Measurements from ENCODE around the gene GNPTG.

Gene GNPTG

GRCh38 chr16:1349351-1349750 is 2.4 kb upstream of the GNPTG start:
- no peak for DNase-seq

GRCh38 chr16:1349951-1350350 is 1.8 kb upstream of the GNPTG start:
- DNase-seq, result no peak

DNA sequence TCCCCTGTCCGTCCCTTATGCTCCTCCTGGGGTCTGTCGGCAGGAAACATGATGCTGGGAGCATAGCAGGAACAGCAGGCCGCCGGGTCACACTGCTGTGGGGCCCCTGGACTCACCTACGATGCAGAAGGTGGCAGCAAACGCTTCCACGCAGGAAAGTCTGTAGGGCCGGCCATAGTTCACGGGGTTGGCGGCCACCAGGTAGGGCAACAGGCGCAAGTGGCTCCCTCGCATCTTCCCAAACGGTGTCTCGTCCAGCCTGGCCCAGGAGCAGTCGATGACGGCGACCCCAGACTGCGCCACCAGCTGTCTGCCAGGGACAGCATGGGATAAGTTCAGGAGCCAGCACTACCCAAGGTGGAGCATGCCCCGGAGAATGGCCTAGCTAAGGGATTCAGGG is 1.0 kb upstream of the GNPTG start:
- DNase-seq, result no peak

DNA sequence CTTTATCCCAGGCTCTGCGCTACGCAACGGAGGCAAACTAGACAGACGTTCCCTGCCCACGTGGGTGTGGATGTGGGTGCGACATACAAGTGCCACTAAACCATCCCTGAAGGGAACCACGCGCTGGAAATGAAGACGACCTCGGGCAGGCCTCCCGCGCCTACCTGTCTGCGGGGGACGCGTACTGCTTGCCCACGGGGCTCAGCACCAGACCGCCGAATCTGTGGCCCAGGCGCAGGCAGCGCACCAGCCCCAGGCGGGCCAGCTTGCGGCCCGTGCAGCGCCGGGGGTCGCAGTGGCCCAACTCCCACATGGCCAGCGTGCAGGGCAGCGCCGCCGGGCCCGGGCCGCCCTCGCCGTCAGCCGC is 533 bp upstream of the GNPTG start:
- DNase-seq, result no peak

GRCh38 chr16:1354815-1355540 is 3.2 kb downstream of the GNPTG start:
- no peak for DNase-seq

GRCh38 chr16:1355591-1355990 is 3.9 kb downstream of the GNPTG start:
- no peak for DNase-seq

DNA sequence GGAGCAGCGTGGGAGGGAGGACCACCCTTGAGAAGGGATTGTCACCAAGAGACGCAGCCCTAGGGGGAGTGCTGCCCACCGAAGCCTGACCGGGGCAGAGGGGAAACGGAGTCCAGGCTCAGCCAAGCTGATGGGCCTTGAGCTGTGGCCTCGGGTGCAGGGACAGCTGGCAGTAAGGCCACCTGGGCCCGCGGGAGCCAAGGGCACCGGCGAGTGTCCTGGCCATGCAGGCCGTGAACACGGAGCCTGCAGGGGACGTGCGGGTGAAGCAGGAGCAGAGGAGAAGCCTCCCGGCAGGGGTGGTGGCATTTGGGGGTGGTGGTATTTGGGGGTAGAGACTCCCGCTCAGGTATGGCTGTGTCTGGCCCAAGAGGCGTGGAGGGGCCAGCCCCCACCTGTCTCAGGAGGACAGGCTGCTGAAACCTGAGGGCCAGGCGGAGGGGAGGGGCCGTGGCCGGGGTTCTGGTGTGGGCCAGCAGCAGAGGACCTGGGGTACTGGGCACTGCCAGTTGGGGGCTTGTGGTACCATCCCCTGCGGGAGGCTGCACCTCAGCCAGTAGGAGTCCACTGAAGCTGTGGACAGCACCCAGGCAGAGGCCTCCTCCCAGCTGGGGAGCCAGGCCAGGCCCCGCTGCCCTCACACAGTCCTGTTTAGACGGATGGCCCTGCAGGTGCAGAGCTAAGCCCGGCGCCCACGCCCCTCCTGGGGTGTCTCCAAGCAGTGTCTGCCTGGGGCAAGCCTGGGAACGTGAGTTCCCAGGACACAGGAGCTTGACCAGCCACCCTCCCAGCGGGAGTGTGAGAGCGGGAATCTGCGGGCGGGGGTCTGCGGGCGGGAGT is 4.5 kb downstream of the GNPTG start:
- DNase-seq, result no peak

GRCh38 chr16:1357906-1358566 is 6.3 kb downstream of the GNPTG start:
- DNase-seq, result no peak

DNA sequence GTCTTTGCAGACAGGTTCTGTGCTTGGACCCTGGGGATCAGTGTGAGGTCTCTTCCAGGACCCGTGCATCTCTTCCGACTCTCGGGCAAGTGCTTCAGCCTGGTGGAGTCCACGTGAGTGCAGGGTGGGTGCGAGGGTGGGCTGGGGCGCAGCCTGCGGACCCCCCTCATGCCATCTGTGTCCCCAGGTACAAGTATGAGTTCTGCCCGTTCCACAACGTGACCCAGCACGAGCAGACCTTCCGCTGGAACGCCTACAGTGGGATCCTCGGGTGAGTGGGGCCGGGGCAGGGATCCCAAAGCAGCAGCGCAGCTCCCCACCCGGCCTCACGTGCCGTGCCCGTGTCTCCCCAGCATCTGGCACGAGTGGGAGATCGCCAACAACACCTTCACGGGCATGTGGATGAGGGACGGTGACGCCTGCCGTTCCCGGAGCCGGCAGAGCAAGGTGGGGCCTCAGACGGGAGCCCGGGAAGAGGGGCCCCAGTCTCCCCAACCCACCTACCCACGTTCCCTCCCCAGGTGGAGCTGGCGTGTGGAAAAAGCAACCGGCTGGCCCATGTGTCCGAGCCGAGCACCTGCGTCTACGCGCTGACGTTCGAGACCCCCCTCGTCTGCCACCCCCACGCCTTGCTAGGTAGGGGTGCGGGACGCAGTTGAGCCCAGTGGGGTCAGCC is 10.1 kb downstream of the GNPTG start:
- DNase-seq, result no peak

DNA sequence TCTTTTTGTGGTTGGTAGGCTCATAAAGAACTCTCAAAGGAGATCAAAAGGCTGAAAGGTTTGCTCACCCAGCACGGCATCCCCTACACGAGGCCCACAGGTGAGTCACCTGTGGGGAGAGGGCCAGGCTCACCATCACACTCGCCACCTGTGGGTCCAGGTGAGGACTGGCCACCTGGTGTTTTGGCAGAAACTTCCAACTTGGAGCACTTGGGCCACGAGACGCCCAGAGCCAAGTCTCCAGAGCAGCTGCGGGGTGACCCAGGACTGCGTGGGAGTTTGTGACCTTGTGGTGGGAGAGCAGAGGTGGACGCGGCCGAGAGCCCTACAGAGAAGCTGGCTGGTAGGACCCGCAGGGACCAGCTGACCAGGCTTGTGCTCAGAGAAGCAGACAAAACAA is 11.1 kb downstream of the GNPTG start:
- DNase-seq, result no peak

GRCh38 chr16:1363501-1364041 is 11.8 kb downstream of the GNPTG start:
- no peak for DNase-seq

DNA sequence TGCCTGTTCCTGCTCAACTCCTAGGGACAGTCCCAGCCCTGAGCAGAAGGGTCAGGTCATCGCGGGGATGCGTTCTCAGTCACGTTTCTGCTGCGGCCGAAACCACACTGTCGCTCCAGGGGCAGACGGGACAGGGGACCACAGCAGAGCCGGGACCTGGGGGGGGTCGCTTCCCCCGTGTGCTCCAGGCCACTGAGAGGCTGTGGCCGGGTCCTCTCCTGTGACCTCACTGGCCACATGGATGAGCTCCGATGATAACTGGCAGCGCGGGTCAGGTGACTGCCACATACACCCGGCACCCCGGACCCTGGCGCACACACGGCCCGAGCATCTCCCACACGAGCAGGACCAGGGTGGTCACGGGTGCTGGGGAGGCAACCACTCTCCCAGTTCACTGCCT is 12.8 kb downstream of the GNPTG start:
- DNase-seq, result no peak

DNA sequence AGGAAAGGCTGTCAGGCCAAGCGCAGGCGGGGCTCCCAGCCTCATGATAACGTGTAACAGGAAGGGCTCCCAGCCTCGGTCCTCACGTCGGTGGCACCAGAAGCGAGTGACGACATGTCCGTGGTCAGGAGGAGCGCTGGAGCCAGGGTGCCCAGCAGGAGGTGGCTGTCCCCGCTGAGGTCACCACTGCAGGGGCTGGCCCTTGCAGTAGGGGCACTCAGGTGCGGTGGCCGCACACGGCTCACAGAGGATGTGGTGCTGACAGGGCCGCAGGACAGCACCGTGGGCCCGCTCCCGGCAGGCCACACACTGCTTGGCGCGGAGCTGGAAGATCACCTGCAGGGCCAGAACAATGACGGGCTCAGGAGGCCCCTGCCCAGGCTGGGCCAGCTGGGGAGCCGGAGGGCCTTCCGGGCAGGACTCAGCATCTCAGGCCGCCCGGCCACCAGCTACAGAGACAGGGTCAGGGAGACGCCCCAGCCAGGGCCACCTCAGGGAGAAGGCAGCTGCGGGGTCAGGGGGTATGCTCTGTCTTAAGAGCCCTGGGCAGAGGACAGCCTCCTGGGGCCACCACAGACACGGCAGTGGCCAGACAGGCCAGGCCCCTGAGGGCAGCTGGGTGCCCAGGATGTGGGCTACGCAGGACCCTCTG is 14.5 kb downstream of the GNPTG start:
- DNase-seq, result no peak

DNA sequence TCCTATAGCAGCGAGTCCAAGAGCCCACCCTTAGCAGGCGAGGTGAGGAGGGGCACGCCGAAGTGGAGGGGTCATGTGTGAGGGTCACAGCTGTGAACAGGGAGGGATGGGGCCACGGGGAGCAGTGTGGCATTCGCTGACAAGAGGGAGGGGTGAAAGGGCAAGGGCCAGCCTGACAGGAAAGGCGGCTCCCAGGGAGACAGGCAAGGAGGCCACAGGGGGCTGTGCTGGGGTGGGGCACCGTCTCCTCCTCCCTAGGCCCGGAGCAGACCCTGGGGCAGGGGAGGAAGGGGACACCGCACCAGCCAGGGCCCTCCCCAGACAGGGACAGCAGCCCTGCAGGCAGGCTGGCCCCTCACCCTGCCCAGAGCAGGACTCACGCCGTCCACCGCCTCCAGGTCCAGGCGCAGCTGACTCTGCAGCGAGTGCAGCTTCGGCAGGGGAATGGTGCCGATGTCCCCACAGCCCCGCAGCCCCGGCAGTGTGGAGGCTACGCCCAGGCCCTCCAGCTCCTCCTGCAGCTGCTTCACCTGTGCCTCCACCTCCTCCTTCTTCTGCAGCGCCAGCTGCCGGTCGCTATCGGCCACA is 15.1 kb downstream of the GNPTG start:
- DNase-seq, result no peak

DNA sequence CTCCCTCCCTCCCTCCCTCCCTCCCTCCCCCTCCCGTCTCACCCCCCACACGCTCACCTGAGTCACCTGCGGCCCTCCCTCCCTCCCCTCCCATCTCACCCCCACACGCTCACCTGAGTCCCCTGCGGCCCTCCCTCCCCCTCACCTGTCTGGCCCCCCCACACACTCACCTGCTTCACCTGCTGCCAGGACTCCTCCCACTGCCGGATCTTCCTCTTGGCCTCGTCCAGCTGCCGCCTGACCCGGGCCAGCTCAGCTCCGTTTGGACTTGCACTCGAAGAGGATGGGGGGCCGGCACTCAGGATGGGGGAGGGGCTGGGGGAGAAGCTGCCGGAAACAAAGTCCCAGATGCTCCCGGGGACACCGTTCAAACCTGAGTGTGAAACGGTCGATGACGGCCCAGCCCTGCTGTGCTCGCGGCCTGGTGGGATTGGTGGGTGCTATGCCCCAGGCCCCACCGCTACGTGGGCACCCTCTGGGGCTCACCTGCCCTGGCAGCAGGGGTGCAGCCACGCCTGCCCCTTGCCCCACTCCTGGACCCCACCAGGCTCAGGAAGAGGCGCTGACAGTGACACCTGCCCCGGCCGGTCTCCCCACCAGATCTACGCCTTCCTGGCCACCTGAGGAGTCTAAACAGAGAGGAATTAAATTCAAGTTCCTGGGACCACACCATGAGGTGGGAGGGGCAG is 15.9 kb downstream of the GNPTG start:
- DNase-seq, result no peak

GRCh38 chr16:1371054-1371978 is 19.6 kb downstream of the GNPTG start:
- no peak for DNase-seq

DNA sequence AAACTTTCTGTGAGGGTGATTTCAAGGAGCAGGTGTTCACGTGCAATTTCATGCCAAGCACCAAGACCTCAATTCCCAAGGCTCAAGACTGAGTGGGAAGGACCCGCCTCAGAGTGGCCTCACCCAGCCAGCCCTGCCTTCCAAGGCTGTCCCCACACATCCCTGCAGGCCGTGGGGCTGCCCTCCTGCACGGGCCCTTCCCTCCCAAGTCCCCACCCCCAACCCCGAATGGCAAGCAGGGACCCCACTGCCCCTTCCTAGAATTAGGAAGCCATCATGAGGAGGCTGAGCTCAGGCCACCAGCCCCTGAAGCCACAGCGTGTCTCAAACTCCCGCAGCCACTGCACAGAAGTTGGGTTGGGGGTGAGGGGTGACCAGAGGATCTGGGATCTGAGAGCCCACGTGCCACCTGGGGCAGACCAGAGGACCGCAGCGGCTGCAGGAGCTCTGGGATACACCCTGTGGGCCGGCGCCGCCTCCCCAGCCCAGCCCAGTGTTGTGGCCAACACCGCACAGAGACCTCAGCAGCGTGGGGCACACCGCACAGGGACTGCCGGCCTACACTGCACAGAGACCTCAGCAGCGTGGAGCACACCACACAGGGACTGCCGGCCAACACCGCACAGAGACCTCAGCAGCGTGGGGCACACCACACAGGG is 20.7 kb downstream of the GNPTG start:
- DNase-seq, result no peak

DNA sequence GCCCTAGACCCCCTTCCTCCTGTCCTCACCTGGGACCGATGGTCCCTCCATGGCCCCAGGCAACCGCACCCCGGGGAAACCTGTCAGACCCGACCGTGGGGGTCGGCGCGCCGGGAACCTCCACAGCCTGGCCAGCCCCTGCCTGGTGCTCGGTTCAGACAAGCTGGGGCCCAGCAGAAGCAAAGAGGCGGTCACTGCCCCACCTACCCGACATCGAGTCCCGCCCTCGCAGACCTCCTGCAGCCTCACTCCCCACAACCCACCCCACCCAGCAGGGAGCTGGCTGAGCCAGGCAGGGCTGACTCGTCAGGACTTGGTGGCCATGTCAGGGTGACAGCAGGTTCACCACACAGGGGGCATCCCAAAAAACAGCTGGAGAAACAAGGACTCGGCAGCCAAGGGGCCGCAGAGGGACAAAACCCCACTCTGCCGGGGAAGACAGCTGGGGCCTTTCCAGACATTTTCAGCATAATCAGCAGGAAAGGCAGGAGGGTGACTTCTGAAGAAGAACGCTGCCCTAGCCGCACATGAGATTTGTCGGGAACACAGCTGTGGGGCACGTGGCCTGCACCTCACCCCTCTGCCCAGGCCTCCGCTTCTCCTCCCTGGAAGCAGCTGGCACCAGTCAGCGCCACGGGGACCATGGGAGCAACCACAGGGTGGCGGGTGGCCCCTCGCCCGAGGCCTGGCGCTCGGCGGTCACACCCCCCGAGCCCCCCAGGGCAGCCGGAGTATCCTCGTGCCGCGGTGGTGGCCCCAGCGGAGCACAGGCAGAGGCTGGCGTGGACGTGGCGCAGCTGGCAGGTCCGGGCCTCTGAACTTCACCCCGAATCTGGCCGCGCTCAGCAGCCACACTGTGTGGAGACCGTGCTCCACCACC is 22.9 kb downstream of the GNPTG start:
- no peak for DNase-seq

DNA sequence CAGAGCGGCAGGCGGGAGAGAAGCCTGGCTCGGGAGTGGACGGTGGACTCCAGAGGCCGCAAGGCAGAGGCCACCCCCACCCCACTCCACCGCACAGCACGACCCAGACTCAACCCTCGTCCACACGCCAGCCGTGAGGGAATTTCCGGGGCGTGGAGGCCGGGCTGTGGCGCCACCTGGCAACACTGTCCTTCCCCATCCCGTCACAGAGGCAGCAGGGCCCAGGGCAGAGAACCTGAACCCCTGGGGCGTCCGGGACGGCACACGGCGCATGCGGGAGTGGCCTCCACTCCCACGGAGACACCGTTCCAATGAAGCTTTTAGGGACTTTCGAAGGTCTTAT is 23.5 kb downstream of the GNPTG start:
- no peak for DNase-seq
